ENCODE measurements around the gene IL22RA1. TPM values are rescaled to one million over a fixed set of nuclear protein-coding genes. Genes with fewer than 3 reads are reported as not detected.

IL22RA1 gene
- total and polyA plus RNA-seq, 10 of the 15 experiments (the other 5 are each of a cell fraction or from before 2014, with no cell fraction given) = not detected

DNA sequence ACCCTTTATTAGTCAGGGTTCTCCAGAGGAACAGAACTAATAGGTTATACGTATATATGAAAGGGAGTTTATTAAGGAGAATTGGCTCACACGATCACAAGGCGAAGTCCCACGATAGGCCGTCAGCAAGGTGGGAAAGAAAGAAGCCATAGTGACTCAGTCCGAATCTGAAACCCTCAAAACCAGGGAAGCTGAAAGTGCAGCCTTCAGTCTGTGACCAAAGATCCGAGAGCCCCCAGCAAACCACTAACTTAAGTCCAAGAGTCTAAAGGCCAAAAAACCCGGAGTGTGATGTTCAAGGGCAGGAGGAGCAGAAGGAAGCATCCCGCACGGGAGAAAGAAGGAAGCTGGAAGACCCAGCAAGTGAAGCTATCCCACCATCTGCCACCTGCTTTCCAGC lies 34.2 kb upstream of the IL22RA1 start:
- 80% methylated on average over 10 of the region's 10 CpGs for WGBS (ENCODE audit: insufficient coverage, insufficient replicate concordance, low lambda C conversion rate, missing lambda C conversion rate)
- ChIA-PET POLR2A (no interaction called here), SMC1A (ENCODE audit: uncharacterized antibody, unreplicated experiment) (no interaction called here), RAD21 (ENCODE audit: unreplicated experiment) (no interaction called here), CTCF (interaction anchor here (2.2 kb wide), 1 partner anchor 12 kb away, joined by 5 read pairs; no protein-coding TSS in a partner anchor)
- intact Hi-C loops (cut with micrococcal nuclease; ENCODE audit: unreplicated experiment) = no loop called here
- Histone ChIP-seq H3K36me3 (ENCODE audit: control insufficient read depth in 2 of 2, insufficient read depth in 2 of 2, low read length in 1 of 2) (no peaks in the 10 kb centered on the region; a peak in 1 of 4 replicates), H3K27ac (ENCODE audit: control insufficient read depth, insufficient read depth) (no peak overlapping the region), H2AFZ (ENCODE audit: control insufficient read depth, low read depth, low read length) (no peak overlapping the region), H3K27me3 (replicated peaks in 1 of 2; ENCODE audit: control insufficient read depth in 2 of 2, insufficient read depth in 2 of 2, low read length in 1 of 2) (peaks cover 0 to 2% of the 10 kb centered on the region in 2 experiments; a peak in 2 of 4 replicates), H3K9ac (ENCODE audit: control insufficient read depth, insufficient read depth, low read length) (no peak overlapping the region), H3K79me2 (ENCODE audit: control insufficient read depth, insufficient read depth, low read length) (no peaks in the 10 kb centered on the region), H3K4me3 (no peak overlapping the region), H3K9me3 (replicated peaks; ENCODE audit: control insufficient read depth, insufficient read depth, low read length) (no peaks in the 10 kb centered on the region; the same call in 2 of the 3 replicates), H3K4me1 (ENCODE audit: control insufficient read depth, insufficient read depth, low read length) (peaks cover 6% of the 10 kb centered on the region), H4K20me1 (ENCODE audit: control insufficient read depth, insufficient read depth) (no peaks in the 10 kb centered on the region), H3K4me2 (ENCODE audit: control insufficient read depth, insufficient read depth) (no peak overlapping the region)
- DNase-seq (ENCODE audit: low read depth, low spot score) (no peak), FAIRE-seq (no peak), ATAC-seq (no peak)
- in situ Hi-C loops (cut with MboI) = loop anchor here (5.0 kb wide), 1 partner anchor 50 kb away; no protein-coding TSS in a partner anchor
- BruUV-seq (replicated peaks) = no TSS peak
- TF ChIP-seq IKZF2 (IDR thresholded peaks at IDR 0.05) = 0 out of 4 replicates have a peak, but pooled peaks of 1 of the 2 experiments have one; percentile 19
- no peak for TF ChIP-seq EP300 (IDR thresholded peaks at IDR 0.05; ENCODE audit: borderline replicate concordance in 1 of 2, control insufficient read depth in 1 of 2, low read depth in 2 of 2, low read length in 2 of 2)
- no peak for TF ChIP-seq ZNF622 (IDR thresholded peaks at IDR 0.05)
- TF ChIP-seq STAT3 (IDR thresholded peaks at IDR 0.05; ENCODE audit: low read depth, low read length) = no peak
- no peak for TF ChIP-seq HDAC2 (IDR thresholded peaks at IDR 0.05)
- no peak for TF ChIP-seq FOXK2 (IDR thresholded peaks at IDR 0.05)
- peak; percentile 55; the same call in 1 of the 2 replicates for TF ChIP-seq IKZF1 (conservative IDR thresholded peaks at IDR 0.05)
- TF ChIP-seq KLF5 (IDR thresholded peaks at IDR 0.05; ENCODE audit: partially characterized antibody) = no peak
- no peak for TF ChIP-seq SRF (IDR thresholded peaks at IDR 0.05; ENCODE audit: low read depth in 2 of 2, low read length in 2 of 2)
- TF ChIP-seq, protein P1, sequence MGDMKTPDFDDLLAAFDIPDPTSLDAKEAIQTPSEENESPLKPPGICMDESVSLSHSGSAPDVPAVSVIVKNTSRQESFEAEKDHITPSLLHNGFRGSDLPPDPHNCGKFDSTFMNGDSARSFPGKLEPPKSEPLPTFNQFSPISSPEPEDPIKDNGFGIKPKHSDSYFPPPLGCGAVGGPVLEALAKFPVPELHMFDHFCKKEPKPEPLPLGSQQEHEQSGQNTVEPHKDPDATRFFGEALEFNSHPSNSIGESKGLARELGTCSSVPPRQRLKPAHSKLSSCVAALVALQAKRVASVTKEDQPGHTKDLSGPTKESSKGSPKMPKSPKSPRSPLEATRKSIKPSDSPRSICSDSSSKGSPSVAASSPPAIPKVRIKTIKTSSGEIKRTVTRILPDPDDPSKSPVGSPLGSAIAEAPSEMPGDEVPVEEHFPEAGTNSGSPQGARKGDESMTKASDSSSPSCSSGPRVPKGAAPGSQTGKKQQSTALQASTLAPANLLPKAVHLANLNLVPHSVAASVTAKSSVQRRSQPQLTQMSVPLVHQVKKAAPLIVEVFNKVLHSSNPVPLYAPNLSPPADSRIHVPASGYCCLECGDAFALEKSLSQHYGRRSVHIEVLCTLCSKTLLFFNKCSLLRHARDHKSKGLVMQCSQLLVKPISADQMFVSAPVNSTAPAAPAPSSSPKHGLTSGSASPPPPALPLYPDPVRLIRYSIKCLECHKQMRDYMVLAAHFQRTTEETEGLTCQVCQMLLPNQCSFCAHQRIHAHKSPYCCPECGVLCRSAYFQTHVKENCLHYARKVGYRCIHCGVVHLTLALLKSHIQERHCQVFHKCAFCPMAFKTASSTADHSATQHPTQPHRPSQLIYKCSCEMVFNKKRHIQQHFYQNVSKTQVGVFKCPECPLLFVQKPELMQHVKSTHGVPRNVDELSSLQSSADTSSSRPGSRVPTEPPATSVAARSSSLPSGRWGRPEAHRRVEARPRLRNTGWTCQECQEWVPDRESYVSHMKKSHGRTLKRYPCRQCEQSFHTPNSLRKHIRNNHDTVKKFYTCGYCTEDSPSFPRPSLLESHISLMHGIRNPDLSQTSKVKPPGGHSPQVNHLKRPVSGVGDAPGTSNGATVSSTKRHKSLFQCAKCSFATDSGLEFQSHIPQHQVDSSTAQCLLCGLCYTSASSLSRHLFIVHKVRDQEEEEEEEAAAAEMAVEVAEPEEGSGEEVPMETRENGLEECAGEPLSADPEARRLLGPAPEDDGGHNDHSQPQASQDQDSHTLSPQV (IDR thresholded peaks at IDR 0.05) = no peak
- no peak for TF ChIP-seq EGR1 (IDR thresholded peaks at IDR 0.05; ENCODE audit: borderline replicate concordance in 1 of 2, low read depth in 2 of 2, low read length in 2 of 2)
- TF ChIP-seq, protein P2, sequence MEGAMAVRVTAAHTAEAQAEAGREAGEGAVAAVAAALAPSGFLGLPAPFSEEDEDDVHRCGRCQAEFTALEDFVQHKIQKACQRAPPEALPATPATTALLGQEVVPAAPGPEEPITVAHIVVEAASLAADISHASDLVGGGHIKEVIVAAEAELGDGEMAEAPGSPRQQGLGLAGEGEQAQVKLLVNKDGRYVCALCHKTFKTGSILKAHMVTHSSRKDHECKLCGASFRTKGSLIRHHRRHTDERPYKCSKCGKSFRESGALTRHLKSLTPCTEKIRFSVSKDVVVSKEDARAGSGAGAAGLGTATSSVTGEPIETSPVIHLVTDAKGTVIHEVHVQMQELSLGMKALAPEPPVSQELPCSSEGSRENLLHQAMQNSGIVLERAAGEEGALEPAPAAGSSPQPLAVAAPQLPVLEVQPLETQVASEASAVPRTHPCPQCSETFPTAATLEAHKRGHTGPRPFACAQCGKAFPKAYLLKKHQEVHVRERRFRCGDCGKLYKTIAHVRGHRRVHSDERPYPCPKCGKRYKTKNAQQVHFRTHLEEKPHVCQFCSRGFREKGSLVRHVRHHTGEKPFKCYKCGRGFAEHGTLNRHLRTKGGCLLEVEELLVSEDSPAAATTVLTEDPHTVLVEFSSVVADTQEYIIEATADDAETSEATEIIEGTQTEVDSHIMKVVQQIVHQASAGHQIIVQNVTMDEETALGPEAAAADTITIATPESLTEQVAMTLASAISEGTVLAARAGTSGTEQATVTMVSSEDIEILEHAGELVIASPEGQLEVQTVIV (IDR thresholded peaks at IDR 0.05; ENCODE audit: borderline replicate concordance, partially characterized antibody) = no peak
- TF ChIP-seq YBX1 (IDR thresholded peaks at IDR 0.05) = no peak
- no peak for TF ChIP-seq PML (IDR thresholded peaks at IDR 0.05; ENCODE audit: low read length)
- no peak for TF ChIP-seq CBX3 (IDR thresholded peaks at IDR 0.05; ENCODE audit: borderline replicate concordance, low read depth)
- TF ChIP-seq JUNB (IDR thresholded peaks at IDR 0.05) = 0 out of 2 replicates have a peak, but pooled peaks have one; percentile 26
- no peak for TF ChIP-seq EZH2 (IDR thresholded peaks at IDR 0.05; ENCODE audit: borderline replicate concordance, control insufficient read depth, low read depth, low read length)
